Ectodermal cell (in vitro differentiated cells): Measurements from ENCODE around the gene SHC2.

ENCODE experiments used
- H3K27ac ChIP-seq: 2 replicates; pipeline ENCODE4 v1.7.0; 2013; ENCODE audit warnings: mild to moderate bottlenecking, low read depth, low read length; ENCODE audit not compliant: insufficient read depth, poor library complexity, severe bottlenecking
- H3K27me3 ChIP-seq: 2 replicates; pipeline ENCODE4 v1.7.0; 2013; ENCODE audit warnings: mild to moderate bottlenecking, low read length; ENCODE audit not compliant: insufficient read depth, control insufficient read depth, poor library complexity, severe bottlenecking
- H3K36me3 ChIP-seq: one replicate; pipeline ENCODE4 v1.7.0; 2013; ENCODE audit warnings: low read length; ENCODE audit not compliant: control insufficient read depth, insufficient read depth
- H3K4me1 ChIP-seq: one replicate; pipeline ENCODE4 v1.7.0; 2013; ENCODE audit warnings: low read length; ENCODE audit not compliant: control insufficient read depth, insufficient read depth
- H3K4me3 ChIP-seq: 2 replicates; pipeline ENCODE4 v1.7.0; 2013; ENCODE audit warnings: low read depth, low read length, control low read depth; ENCODE audit not compliant: insufficient read depth
- H3K9me3 ChIP-seq: 2 replicates; pipeline ENCODE4 v1.7.0; 2013; ENCODE audit warnings: mild to moderate bottlenecking, low read length, moderate library complexity; ENCODE audit not compliant: control insufficient read depth
- WGBS, 2 experiments: methylation state at CpG; one replicate each; pipeline ENCODE4 v1.1.7; 2013; ENCODE audit warnings: missing lambda C conversion rate in 2 of 2; 5-methylcytosine and 5-hydroxymethylcytosine counted together

The SHC2 gene

DNA sequence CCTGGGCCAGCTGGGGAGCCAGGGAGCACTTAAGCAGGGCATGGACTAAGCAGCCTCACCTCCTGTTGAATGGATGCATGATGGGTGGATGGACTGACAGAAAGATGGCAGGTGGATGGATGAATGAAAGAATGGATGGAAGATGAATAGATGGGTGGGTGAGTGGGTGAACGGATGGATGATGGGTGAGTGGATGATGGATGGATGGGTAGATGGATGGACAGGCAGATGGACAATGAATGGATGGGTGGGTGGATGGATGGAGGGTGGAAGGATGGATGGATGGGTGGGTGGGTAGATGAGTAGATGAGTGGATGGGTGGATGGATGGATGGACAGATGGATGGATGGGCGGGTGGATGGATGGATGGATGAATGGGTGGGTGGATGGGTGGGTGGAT, 18.7 kb downstream of the SHC2 start:
- Histone ChIP-seq H3K36me3 (no peaks in the 10 kb centered on the region), H3K27me3 (no peaks in the 10 kb centered on the region), H3K4me1 (no peaks in the 10 kb centered on the region), H3K27ac (no peak overlapping the region), H3K4me3 (no peak overlapping the region), H3K9me3 (no peaks in the 10 kb centered on the region)
- 96 to 99% methylated on average over 2 of the region's 2 CpGs for WGBS, 2 experiments

DNA sequence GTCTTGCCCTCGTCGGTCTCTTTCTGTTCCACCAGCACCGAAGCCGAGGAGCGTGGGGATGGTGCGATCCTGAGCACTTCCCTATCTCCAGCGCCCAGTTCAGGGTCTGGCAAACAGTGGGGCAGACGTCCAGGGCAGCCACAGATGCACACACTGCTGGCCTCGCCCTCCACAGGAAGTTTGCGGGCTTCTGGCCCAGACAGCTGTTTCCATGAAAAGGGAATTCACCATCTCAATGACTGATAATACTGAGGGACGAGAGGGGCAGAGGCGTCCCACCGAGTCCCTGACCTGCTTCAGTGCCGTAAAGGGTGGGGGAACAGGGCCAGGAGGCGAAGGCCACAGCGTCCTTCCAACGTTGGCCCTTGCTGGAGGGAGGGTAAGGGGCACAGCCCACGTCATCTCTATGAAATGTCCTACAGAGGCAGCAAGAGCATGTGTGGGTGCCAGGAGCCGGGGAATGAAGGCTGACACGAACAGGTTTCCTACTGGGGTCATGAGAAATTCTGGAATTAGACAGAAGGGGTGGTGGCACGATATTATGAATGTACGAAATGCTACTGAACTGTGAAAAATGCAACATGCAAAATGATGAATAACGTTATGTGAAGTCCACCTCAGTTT, 19.5 kb downstream of the SHC2 start:
- H3K9me3 ChIP-seq = no peaks in the 10 kb centered on the region
- H3K4me3 ChIP-seq = no peak overlapping the region
- no peaks in the 10 kb centered on the region for H3K36me3 ChIP-seq
- H3K27ac ChIP-seq = no peak overlapping the region
- H3K4me1 ChIP-seq = no peaks in the 10 kb centered on the region
- no peaks in the 10 kb centered on the region for H3K27me3 ChIP-seq
- WGBS, 2 experiments = 70 to 73% methylated on average over 23 of the region's 23 CpGs

- Histone ChIP-seq H3K27ac (no peak overlapping the region), H3K9me3 (no peaks in the 10 kb centered on the region), H3K4me3 (no peak overlapping the region), H3K4me1 (peaks cover 3% of the 10 kb centered on the region), H3K27me3 (no peaks in the 10 kb centered on the region), H3K36me3 (no peaks in the 10 kb centered on the region)
- WGBS, 2 experiments = 91% methylated on average over 48 of the region's 48 CpGs
Observed at GRCh38 chr19:440391-441212, 20.2 kb downstream of the SHC2 start.

- H3K9me3 ChIP-seq = no peaks in the 10 kb centered on the region
- WGBS, 2 experiments = 87% methylated on average over 27 of the region's 27 CpGs
- H3K27ac ChIP-seq = no peak overlapping the region
- peaks cover 4% of the 10 kb centered on the region for H3K4me1 ChIP-seq
- no peaks in the 10 kb centered on the region for H3K36me3 ChIP-seq
- H3K4me3 ChIP-seq = no peak overlapping the region
- H3K27me3 ChIP-seq = no peaks in the 10 kb centered on the region
Observed at GRCh38 chr19:439167-439900, 21.5 kb downstream of the SHC2 start.

- Histone ChIP-seq H3K4me3 (no peak overlapping the region), H3K4me1 (peaks cover 4% of the 10 kb centered on the region), H3K9me3 (no peaks in the 10 kb centered on the region), H3K27me3 (no peaks in the 10 kb centered on the region), H3K36me3 (no peaks in the 10 kb centered on the region), H3K27ac (no peak overlapping the region)
- 83 to 85% methylated on average over 29 of the region's 29 CpGs for WGBS, 2 experiments
Observed at GRCh38 chr19:438416-438958, 22.3 kb downstream of the SHC2 start.

GRCh38 chr19:437041-437440, 23.8 kb downstream of the SHC2 start:
- WGBS, 2 experiments = 94% methylated on average over 22 of the region's 22 CpGs
- H3K27me3 ChIP-seq = no peaks in the 10 kb centered on the region
- peaks cover 4% of the 10 kb centered on the region for H3K4me1 ChIP-seq
- no peaks in the 10 kb centered on the region for H3K9me3 ChIP-seq
- no peak overlapping the region for H3K27ac ChIP-seq
- H3K36me3 ChIP-seq = no peaks in the 10 kb centered on the region
- no peak overlapping the region for H3K4me3 ChIP-seq

DNA sequence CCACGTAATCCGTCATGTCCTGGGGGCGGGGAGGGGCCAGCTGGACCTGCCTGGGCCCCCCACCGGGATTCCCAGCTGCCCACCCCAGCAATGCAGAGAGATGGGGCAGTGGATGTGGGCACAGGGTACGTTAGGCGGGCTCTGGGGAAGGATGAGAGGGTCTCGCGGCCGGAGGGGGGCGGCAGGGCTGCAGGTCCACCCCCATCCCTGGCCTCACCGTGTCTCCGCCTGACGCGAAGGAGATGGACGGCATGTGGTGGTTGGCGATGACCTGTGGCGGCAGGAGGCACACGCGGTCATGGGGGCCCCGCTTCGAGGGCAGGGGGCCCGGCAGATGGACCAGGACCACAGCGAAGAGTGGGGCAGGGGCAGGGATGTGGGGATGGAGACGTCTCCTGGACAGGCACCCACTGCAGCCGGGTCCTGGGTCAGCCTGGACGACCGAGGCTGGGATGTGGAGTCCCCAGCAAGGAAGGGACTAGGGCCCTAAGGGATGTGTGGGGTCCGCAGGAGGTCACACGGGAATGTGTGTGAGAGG, 24.4 kb downstream of the SHC2 start:
- Histone ChIP-seq H3K27me3 (no peaks in the 10 kb centered on the region), H3K27ac (no peak overlapping the region), H3K9me3 (no peaks in the 10 kb centered on the region), H3K36me3 (no peaks in the 10 kb centered on the region), H3K4me1 (peaks cover 4% of the 10 kb centered on the region), H3K4me3 (no peak overlapping the region)
- WGBS, 2 experiments = 92 to 93% methylated on average over 29 of the region's 29 CpGs

DNA sequence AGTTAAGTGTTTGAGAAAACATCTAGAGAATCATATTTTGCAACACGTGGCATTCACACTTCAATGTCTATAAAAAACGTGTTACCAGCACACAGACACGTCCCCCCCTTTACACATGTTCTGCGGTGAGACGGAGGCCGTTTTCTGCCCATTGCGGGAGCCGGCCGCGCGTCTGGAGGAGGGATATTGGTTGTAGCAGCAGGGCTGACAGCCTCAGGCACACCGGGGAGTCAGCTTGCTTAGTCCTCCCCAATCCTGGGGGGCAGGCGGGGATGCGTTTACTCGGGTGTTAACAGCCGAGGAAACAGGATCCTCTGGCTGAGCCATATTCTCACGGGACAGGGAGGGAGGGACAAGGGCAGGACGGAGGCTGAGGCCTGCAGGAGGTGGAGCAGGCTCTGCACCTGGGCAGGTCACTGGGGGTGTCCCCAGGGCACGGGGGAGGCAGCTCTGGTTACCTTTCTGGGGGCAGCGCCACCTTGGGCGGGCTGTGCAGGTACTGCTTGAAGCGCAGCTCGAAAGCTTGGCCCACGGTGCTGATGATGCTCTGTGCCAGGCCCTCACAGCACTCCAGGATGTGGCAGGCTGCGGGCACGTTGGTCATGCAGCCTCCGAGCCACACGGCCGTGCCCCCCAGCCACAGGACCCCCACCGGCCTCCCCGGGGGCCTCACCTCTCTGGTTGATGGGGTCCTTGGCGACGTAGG, 25.0 kb downstream of the SHC2 start:
- Histone ChIP-seq H3K27ac (no peak overlapping the region), H3K27me3 (no peaks in the 10 kb centered on the region), H3K36me3 (no peaks in the 10 kb centered on the region), H3K9me3 (no peaks in the 10 kb centered on the region), H3K4me1 (peaks cover 4% of the 10 kb centered on the region), H3K4me3 (no peak overlapping the region)
- 86 to 87% methylated on average over 33 of the region's 33 CpGs for WGBS, 2 experiments

DNA sequence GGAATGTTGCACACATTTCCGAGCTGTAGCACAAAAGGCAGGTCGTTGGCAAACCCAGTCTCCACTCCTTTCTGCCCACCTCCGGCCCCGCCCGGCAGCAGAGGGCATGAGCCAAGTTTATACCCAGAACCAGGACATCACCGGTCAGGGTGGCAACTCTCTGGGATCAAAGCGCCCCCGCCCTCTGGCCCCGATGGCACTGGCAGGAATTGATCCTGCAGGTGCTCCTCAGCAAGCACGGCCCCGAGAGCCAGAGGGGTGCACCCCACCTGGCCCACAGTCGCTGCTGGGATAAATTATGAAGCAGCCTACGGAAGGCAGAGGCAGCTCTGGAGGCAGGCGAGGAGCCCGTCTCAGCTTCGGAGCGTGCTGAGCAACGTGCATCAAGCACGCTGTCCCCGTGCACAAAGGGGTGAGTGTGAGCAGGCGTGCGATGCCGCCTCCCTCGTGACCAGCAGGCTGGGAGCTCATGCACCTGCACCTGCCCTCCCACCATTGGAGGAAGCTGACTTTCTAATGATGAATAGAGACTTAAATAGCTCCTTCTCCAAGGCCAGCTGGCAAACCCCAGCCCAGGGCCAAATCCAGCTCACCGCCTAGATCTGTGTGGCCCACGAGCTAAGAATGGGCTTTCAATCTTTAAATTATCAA, 25.7 kb downstream of the SHC2 start:
- Histone ChIP-seq H3K4me1 (peaks cover 4% of the 10 kb centered on the region), H3K27ac (no peak overlapping the region), H3K36me3 (no peaks in the 10 kb centered on the region), H3K4me3 (no peak overlapping the region), H3K9me3 (no peaks in the 10 kb centered on the region), H3K27me3 (no peaks in the 10 kb centered on the region)
- 91 to 93% methylated on average over 26 of the region's 26 CpGs for WGBS, 2 experiments
